Stimulated activated CD4-positive, alpha-beta T cell treated with anti-CD3 and anti-CD28 coated beads, Interleukin-1b, Interleukin-23, amount 100 ng/mL, for 24 hours (primary cell): ENCODE measurements around the gene DOCK1.
"Not testable (repeated sequence)": the region's sequence is repeated elsewhere in the genome, so short reads cannot be mapped to it uniquely, and the experiment has no call there.

ENCODE experiments used
- DNase-seq, 4 experiments: peaks; one replicate each; pipeline ENCODE4 v3.0.0-alpha.2; 2020; ENCODE audit warnings: low read depth in 4 of 4, low spot score in 1 of 4

DOCK1 gene

DNA sequence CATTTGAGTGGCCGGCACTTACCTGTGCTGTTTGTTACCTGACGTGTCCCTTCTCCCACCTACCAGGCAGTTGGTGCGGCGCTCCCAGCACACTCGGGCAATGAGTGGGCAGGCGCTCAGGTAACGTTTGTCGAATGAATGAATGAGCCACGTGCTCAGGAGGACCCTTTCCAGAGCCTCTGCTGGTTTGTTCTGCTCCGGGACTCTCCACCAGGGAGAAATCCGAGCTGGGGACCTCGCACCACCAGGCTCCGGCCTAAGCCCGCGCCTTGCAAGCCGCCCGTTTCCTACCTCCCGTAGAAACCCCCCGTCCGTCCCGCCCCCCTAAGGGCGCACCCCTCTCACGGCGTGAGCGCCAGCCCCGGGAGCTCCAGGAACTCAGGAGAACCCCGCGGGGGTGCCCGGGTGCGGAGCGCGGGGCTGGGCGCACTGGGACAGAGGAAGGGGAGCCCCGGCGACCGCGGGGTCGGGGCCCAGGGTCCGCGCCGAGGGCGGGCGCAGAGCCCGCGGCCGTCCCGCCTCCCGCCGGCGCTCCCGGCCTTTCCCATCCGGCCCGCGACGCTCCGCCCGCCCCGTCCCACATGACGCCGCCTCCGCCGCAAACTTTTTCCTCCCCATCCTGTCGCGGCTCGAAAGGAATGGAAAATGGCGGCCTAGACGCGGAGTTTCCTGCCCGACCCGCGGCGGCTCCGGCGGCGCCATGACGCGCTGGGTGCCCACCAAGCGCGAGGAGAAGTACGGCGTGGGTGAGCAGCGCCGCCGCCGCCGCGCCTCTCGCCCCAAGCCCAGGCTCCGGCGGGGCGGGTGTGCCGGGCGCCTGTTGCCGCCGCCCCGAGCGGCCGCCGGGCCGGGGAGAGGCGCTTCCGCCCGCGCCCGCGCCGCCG lies at the start of gene DOCK1:
Gene DOCK1, plus strand, starts transcription at position 611 of the 884 bp plus-strand sequence. Its CDS starts 90 bp downstream, at position 701.
- DNase-seq: peak in 1 of 4 experiments; percentile 2

DNA sequence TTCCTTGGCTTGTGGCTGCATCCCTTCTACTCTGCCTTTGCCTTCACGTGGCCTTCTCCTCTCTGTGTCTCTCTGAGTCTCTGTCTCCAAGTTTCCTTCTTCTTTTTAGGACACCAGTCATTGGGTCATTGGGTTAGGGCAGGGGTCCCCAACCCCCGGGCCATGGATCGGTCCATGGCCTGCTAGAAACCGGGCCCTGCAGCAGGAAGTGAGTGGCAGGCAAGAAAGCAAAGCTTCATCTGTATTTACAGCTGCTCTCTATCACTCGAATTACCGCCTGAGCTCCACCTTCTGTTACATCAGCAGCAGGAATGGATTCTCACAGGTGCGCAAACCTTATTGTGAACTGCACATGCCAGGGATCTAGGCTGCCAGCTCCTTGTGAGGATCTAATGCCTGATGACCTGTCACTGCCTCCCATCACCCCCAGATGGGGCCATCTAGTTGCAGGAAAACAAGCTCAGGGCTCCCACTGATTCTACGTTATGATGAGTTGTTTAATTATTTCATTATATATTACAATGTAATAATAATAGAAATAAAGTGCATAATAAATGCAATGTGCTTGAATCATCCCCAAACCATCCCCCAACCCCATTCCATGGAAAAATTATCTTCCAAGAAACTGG lies 47.9 kb upstream of the DOCK1 start:
- DNase-seq: no peak

DNA sequence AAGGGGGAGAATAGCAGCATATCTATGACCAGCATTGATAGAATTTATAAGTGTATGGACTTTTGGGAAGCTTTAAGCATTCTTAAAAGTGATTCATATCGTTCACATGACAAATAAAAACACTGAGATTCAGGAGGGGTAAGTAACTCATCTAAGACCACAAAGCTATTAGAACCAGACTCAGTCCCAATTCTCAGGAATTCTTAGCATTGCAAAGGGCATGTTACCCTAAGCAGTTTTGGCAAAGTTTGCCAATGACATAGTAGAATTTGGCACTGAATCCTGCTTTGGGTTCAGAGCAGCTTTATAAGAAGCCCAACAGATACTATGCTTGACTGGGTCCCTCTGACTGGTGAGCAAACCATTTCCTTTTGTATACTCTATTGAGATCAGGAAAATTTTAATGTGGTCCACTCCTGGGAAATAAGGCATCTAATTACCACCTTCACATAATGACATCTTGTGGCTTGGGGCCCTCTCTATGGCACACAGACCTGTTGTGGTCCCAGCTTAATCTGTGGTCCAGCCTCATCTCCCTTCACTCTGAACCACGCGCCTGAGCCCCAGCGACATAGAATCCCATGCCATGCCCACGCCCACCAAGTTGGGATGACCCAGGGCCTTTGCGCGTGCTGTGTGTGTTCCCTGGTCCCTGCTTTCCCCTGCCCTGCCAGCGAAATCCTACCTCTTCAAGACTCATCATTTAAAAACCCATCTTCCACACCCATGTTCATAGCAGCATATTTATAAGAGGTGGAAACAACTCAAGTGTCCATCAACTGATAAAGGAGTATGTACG lies 37.5 kb upstream of the DOCK1 start:
- DNase-seq: no peak

DNA sequence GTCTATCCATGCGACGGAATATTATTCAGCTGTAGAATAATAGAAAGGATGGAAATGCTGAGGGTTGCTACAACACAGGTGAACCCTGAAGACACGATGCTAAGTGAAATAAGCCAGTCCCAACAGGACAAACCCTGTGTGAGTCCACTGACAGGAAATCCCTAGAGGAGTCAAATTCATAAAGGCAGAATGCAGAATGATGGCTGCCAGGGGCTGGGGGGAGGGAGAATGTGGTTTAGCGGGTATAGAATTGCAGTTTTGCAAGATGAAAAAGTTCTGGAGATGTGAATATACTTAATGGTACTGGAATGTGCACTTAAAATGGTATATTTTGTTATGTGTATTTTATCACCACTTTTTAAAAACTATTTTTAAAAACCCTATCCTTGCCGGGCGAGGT lies 36.9 kb upstream of the DOCK1 start:
- no peak for DNase-seq

DNA sequence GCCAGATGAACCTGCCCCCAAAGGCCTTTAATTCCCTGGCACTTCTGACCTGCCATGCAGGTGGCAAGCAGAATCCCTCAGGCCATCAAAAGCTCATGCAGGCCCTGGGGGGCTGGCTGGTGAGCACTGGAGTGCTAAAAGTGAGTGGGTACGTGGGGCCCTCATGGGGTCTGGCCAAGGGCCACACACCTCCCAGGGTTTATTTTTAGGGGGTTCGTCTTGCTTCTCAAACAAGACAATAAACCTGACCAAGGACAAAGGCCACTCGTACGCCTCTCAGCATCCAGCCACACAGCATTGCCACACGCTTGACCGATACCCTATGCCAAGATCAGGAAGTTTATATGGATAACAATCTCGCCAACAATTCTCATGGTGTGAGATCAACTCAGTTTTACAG lies 33.1 kb upstream of the DOCK1 start:
- no peak for DNase-seq

DNA sequence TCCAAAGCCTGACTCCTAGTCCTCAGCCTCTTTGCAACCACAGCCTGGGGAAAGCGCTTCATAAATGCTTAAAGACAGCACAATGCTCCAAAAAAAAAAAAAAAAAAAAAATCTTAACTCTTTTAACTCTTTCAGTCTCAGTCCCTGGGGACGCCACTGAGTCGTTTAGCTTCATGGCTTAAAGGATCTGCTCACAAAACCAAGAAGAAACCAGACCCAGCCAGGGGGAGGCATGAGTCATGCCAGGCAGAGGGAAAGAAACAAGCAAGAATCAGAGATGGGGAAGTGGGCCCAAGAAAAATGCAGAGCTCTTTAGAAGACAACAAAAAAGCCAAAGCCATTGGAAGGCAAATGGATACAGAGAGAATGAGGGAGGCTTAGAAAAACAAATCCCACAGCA lies 32.5 kb upstream of the DOCK1 start:
- DNase-seq: no peak

DNA sequence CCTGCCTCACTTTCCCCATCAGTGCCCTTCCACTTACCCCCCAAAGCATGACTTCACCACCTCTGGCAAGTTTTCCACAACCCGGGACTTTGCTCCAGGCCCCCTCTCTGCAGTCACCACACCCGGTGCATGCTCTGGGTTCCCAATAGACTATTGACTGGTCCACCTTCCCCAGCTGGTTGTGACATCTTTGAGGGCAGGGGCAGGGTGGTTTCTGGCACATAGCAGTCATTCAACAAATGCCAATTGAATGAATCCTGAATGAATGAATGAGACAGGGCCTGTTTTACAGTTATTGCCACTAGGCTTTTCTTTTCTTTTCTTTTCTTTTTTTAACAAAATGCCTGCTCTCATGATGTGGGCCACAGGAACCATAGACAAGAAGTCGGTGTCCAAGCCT lies 28.8 kb upstream of the DOCK1 start:
- no peak for DNase-seq

DNA sequence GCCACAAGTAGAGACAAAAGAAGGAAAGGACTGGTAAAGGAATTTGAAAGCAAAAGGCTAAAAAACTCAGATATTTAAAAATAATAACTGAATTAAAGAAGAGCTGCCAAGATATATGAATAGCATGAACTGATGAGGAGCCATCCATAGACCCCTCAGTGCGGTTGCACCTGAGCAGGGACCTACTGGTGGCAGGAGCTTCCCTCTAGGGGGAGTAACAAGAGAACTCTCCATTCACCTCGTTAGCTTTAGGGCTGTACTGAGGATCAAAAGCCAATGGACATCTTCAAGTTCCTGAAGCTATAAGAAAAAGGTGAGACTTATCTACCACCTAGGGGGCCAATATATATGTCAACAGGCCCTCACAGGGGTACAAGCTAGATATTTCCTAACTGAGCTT lies 27.8 kb upstream of the DOCK1 start:
- no peak for DNase-seq

DNA sequence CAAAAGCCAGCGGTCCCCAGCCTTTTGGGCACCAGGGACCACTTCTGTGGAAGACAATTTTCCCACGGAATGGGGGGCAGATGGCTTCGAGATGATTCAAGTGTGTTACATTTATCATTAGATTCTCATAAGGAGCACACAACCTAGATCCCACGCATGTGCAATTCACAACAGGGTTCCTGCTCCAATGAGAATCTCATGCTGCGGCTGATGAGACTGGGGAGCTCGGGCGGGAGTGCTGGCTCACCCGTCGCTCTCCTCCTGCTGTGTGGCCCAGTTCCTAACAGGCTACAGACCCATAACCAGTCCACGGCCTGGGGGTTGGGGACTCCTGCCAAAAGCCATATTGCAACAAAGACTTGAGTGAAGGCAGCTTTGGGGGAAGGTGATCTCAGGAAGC lies 26.6 kb upstream of the DOCK1 start:
- no peak for DNase-seq

DNA sequence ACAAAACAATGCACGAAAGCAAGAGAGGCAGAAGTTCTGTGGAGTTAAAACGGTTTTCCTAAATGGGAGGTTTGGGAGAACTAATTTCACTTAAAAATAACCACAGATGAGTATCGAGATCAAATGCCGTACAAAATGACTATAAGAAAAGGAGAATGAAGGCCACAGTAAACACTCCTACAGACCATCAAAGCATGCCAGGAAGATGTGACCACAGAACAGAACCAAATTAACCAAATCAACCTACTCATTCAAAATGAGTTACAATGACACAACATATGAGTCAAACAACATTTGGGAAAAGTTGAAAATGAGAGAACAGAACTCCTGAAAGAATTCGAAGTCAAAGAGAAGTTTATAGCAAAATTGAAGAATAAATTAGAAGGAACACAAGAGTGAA lies 24.3 kb upstream of the DOCK1 start:
- DNase-seq: no peak

DNA sequence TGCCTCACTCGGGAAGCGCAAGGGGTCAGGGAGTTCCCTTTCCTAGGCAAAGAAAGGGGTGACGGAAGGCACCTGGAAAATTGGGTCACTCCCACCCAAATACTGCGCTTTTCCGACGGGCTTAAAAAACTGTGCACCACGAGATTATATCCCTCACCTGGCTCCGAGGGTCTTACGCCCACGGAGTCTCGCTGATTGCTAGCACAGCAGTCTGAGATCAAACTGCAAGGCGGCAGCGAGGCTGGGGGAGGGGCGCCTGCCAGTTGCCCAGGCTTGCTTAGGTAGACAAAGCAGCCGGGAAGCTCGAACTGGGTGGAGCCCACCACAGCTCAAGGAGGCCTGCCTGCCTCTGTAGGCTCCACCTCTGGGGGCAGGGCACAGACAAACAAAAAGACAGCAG lies 23.2 kb upstream of the DOCK1 start:
- DNase-seq: not testable (repeated sequence)

DNA sequence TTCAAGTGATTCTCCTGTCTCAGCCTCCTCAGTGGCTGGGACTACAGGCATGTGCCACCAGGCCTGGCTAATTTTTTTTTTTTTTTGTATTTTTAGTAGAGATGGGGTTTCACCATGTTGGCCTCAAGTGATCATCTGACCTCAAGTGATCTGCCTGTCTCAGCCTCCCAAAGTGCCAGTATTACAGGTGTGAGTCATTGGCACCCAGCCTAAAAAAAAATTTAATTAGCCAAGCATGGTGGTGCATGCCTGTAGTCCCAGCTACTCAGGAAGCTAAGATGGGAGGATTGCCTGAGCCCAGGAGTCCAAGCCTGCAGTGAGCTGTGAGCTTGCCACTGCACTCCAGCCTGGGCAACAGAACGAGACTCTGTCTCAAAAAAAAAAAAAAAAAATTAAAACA lies 16.8 kb upstream of the DOCK1 start:
- not testable (repeated sequence) for DNase-seq

DNA sequence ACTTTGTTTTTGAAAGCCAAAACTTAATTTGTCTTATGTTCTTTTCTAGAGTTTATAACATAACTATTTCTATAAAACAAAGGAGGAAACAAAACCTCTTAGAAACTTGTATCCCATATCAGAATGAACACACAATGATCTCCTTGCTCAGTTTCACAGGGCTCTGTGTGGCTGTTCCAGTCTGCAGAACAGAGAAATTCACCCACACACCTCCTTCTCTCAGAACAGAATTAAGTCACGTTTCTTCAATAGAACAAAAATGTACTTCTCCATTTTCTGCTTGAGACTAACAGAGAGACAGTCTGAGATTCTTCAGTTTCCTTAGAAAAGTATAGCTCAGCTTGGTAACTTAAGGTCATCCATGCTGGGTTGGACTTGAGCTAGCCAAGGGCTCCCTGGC lies 15.8 kb upstream of the DOCK1 start:
- no peak for DNase-seq

DNA sequence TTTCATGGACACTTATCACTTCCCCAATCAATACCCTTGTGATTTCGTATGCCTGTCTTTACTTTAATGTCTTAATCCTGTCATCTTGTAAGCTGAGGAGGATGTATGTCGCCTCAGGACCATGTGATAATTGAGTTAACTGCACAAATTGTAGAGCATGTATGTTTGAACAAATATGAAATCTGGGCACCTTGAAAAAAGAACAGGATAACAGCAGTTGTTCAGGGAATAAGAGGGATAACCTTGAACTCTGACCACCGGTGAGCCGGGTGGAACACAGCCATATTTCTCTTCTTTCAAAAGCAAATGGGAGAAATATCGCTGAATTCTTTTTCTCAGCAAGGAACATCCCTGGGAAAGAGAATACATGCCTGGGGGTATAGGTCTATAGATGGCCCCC lies 14.4 kb upstream of the DOCK1 start:
- not testable (repeated sequence) for DNase-seq

DNA sequence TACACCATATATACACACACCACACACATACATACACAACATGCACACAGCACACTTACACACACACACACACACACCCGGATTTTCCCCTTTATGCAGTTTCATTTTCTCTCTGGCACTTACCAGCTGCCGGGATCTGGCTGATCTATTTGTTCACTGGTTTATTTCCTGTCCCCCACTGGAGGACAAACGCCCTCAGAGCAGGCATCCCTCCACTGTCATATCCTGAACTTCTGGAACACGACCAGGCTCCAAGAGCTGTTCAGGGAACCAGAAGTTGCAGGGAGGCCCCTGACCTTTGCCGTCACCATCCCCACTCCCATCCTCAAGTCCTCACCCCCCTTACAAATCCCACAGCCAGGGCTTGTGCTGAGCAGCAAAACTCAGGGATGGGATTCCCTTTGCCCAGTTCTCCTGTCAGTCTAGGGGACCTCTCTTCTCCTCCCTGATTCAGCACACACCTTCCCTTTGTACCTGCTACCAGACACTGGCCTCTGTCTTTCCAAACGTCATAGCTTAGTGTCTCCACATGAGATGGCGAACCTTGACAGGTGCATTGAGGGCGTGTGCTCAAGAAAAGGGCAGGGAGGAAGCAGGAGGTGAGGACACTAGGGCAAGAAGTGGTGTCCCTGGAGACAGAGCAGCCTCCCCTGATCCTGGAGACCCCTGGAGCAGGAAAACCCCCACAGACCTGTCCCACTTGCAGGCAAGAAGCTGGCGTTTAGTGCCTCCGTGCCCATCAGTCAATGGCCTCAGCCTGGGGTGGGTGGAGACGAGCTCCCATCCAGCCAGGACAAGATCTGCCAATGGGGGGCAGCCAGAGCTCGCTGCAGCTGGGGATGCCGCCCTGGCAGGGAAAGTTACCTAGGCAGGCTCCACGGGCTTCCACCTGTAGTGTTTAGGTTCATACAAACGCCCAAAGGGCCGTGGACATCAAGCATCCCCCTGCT lies 12.7 kb upstream of the DOCK1 start:
- no peak for DNase-seq

DNA sequence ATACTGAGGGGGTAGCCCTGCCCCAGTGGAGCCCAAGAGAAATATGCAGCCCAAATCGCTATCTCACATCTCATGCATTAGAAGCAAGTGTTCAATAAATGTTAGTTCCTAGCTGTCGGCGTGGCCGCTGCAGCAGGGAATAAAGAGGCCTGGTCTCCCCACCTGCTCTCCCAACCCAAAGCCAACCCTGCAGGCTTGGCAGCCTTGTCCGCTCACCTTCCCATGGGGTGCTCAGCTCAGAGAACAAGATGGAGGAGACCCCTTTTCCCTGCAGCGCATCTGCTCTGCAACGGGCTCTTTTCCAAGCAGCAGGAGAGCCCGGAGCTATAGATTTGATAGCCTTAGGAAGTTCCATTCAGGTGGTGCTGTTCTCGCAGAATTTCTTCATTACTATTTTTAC lies 12.0 kb upstream of the DOCK1 start:
- no peak for DNase-seq

DNA sequence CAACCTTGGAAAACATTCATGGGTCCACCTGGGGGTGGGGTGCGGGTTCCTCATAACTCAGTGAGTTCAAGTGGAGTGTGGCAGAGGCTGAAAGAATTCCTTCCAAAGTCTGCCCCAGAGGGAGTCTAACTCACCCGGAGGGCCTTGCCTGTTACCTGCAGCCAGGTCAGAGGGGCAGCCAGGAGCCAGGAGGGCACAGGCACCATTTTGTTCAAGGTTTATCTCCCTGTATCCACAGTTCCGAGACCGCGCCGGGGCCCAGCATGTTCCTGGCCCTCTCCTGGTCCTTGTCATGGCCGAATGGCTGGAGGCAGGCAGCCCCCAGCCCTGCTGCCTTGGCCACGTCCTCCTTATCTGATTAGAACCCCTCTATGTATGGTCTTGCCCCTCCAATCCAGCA lies 11.4 kb upstream of the DOCK1 start:
- no peak for DNase-seq

DNA sequence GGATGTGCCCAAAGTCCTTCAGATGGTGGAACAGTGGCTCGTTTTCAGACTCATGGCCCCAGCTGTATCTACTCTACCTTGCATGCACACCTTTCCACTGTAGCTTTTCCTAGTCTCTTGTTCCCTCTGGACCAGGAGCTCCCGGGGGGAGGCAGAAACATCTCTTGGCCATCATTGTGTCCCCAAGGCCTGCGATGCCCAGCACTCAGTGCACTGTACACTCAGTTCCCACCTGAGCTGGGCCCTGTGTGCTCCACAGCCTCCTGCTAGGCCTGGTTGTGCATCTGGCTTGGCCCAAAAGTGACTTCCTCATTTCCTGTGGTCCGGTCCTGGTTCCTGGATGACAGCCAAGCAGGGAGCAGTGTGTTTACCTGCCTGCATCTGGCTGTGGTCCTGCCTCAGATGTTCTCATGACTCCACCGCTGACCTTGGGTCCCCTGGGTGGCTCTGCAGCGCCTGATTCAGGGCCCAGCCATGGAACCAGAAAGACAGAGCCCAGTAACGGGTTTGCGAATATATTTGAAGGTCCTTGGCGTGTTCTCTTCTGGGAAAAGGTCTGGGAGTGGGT lies 9.9 kb upstream of the DOCK1 start:
- DNase-seq: no peak

DNA sequence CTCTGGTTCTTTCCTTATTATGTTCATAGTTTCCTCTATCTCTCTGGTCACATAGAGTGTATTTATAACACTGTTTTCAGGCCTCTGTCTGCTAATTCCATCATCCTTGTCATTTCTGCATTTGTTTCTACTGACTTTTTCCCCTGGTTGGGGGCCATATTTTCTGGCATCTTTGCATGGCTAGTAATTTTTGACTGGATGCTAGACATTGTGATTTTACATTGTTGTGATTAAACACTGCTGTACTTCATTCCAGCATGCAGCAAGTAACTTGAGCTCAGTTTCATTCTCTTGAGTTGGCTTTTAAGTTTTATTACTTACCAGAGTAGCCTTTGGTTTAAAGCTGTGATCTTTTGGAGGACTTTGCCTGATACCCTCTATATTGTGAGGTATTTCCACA lies 6.8 kb upstream of the DOCK1 start:
- DNase-seq: no peak

DNA sequence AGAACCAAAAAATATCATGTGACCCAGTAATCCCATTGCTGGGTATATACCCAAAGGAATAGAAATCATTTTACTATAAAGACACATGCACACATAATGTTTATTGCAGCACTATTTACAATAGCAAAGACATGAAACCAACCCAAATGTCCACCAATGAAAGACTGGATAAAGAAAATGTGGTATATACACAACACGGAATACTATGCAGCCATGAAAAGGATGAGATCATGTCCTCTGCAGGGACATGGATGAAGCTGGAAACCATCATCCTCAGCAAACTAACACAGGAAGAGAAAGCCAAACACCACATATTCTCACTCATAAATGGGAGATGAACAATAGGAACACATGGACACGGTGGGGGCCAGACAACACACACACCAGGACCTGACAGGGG lies 5.7 kb upstream of the DOCK1 start:
- DNase-seq: not testable (repeated sequence)
